HG02981 (cell line): ENCODE results near the gene KANK2.
"Not testable (repeated sequence)": the region's sequence is repeated elsewhere in the genome, so short reads cannot be mapped to it uniquely, and the experiment has no call there.

Source experiments
- ATAC-seq: cut with Tn5 transposase; IDR thresholded peaks from one replicate; pipeline ENCODE4 v1.9.1; 2021; ENCODE audit warnings: mild to moderate bottlenecking, moderate library complexity; ENCODE audit not compliant: unreplicated experiment

KANK2 gene

DNA sequence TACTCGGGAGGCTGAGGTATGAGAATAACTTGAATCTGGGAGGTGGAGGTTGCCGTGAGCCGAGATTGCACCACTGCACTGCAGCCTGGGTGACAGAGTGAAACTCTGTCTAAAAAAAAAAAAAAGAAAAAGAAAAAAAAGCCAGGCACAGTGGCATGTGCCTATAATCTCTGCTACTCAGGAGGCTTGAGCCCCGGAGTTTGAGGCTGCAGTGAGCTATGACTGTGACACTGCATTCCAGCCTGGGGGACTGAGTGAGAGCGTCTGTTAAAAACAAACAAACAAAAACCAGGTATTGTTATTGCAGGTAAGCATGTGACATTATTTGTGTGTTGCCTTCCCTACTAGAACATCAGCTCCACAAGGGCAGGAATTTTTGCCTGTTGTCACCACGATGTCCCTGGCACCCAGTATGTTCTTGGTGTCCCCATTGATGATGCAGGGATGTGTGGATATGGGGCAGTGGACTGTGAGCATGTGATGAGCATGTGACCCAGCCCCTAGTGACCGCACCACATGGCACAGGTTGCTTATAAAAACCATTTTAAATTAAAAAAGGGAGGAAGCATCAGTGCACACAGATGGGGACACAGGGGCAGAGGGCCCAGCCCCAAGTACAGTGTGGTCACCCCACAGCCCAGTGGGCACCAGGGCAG lies 1.6 kb upstream of the KANK2 start:
- ATAC-seq: no peak

DNA sequence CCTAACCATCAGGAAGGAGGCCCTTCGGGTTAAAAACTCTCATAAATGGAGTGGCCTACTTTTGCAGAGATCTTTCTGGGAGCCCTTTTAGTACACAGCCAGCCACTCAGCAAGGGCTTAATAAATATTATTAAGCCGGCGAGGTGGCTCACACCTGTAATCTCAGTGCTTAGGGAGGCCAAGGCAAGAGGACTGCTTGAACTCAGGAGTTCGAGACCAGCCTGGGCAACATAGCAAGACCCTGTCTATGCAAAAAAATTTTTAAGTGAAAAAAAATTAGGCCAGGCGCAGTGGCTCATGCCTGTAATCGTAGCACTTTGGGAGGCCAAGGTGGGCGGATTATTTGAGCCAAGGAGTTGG lies 810 bp upstream of the KANK2 start:
- no peak for ATAC-seq

DNA sequence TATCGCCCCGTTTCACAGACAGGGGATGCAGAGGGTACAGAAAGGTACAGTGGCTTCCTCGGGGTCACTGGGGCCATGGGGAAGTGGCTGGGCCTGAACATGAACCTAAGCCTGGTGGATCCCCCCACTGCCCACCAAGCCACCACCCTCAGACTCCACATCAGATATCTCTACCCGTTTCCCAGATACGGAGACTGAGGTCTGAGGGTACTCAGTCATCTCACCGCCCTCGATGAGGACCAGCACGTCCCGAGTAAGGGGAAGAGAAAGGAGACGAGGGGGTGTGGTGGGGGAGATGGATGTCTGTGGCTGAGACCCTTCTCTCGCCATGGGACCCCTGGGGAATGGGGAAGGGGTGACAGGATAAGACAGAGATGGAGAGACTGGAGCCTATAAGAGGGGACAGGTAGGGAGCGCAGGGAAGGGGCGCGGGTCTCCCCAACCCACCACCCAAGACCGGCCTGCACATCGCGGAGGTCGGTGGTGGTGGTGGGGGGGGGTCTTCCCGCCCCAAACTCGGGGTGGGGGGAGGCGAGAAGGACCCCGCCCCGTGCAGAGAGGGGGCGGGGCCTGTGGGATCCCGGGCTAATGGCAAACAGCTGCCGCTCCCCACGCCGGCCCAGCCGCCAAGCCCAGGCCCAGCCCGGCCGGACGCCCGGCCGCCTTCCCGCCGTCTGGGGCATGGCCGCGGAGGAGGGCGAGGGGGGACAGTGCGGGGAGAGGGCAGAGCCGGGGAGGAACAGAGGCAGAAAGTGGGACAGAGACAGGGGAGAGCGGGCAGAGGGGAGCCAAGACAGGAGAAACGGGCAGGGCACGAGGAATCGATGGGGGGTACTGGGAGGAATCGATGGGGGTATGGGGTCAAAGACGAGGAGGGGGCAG lies 698 bp downstream of the KANK2 start:
- no peak for ATAC-seq

DNA sequence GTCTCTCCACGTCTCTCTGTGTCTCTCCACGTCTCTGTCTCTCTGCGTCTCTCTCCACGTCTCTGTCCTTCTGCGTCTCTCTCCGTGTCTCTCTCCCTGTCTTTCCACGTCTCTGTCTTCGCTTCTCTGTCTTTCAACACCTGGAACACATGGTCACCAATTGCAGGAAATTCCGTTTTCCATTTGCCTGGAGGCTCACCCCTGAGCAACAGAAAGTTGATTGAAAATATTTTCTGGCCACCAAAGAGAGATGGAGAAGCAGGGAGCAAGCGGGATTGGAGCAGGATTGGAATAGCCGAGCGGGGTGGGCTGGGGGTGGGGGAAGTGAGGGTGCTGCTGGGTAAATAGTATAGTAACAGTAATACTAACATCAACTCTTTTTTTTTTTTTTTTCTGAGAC lies 1.7 kb downstream of the KANK2 start:
- ATAC-seq: no peak

- ATAC-seq: no peak
Measured at GRCh38 chr19:11194656-11195558, 2.4 kb downstream of the KANK2 start.

GRCh38 chr19:11194173-11194572 lies 3.2 kb downstream of the KANK2 start:
- ATAC-seq: no peak

- no peak for ATAC-seq
Measured at GRCh38 chr19:11192957-11193939, 4.1 kb downstream of the KANK2 start.

GRCh38 chr19:11191934-11192333 lies 5.4 kb downstream of the KANK2 start:
- ATAC-seq: no peak

GRCh38 chr19:11191273-11191755 lies 6.0 kb downstream of the KANK2 start:
- ATAC-seq: no peak

DNA sequence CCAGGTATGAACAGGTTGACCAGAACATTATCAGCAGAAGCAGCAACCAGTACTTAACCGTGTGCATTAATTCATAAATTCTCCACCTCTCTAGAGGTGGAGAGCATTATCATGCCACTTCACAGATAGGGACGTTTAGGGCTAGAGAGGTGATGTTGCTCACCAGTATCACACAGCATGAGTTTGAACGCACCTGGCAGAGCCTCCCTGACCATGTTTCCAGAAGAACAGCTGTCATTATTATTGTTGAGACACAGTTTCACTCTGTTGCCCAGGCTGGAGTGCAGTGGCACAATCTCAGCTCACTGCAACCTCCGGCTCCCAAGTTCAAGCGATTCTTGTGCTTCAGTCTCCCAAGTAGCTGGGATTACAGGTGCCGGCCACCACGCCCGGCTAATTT lies 6.8 kb downstream of the KANK2 start:
- no peak for ATAC-seq

DNA sequence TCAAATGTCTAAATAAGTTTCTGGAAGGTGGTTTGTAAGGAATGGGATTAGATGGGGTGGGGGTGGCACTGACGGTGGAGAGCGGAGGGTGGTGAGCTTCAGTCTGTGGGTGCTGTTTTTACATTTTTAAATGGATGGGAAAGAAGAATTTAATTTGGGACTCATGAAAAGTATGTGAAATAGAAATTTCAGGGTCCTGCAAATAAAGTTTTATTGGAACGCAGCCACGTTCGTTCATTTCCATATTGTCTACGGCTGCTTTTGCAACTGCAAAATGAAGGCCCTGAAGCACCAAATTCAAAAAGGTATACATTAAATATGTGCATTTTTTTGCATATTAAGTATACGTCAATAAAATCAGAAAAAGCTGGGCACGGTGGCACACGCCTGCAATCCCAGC lies 9.9 kb downstream of the KANK2 start:
- no peak for ATAC-seq

- no peak for ATAC-seq
Measured at GRCh38 chr19:11182994-11183393, 14.4 kb downstream of the KANK2 start.

DNA sequence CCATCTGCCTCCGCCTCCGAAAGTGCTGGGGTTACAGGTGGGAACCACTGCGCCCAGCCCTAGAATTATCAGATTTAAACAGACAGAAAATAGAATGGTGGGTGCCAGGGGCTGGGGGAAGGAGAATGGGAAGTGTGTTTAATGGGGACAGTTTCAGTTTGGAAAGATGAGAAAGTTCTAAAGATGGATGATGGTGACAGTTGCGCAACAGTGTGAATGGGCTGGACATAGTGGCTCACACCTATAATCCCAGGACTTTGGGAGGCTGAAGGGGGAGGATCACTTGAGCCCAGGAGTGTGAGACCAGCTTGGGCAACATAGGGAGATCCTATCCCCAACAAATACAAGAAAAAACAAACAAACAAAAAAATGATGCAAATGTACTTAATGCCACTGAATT lies 15.9 kb downstream of the KANK2 start:
- no peak for ATAC-seq

- not testable (repeated sequence) for ATAC-seq
Measured at GRCh38 chr19:11180975-11181374, 16.4 kb downstream of the KANK2 start.

DNA sequence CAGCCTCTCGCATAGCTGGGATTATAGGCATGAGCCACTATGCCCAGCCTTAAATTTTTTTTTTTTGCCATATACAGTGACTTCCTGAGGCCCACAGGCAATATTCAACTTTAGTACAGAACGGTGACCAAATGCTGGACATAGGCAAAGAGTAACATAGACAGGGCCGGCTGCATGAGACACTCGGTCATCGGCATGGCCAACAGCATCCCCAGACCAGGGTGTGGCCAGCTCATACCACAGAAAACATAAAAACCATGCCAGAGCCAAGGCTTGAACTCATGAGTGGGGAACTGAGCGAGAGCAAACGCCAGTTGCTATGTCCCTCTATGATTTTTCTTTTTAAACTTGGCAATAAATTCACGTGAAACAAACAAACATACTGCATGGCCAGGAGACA lies 17.0 kb downstream of the KANK2 start:
- no peak for ATAC-seq

- no peak for ATAC-seq
Measured at GRCh38 chr19:11179716-11180297, 17.5 kb downstream of the KANK2 start.

DNA sequence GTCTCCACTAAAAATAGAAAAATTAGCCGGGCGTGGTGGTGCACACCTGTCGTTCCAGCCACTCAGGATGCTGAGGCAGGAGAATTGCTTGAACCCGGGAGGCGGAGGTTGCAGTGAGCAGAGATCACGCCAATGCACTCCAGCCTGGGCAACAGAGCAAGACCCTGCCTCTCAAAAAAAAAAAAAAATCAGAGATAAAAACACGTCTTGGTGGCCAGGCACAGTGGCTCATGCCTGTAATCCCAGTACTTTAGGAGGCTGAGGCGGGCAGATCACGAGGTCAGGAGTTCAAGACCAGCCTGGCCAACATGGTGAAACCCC lies 18.2 kb downstream of the KANK2 start:
- not testable (repeated sequence) for ATAC-seq

GRCh38 chr19:11177592-11177991 lies 19.8 kb downstream of the KANK2 start:
- no peak for ATAC-seq

DNA sequence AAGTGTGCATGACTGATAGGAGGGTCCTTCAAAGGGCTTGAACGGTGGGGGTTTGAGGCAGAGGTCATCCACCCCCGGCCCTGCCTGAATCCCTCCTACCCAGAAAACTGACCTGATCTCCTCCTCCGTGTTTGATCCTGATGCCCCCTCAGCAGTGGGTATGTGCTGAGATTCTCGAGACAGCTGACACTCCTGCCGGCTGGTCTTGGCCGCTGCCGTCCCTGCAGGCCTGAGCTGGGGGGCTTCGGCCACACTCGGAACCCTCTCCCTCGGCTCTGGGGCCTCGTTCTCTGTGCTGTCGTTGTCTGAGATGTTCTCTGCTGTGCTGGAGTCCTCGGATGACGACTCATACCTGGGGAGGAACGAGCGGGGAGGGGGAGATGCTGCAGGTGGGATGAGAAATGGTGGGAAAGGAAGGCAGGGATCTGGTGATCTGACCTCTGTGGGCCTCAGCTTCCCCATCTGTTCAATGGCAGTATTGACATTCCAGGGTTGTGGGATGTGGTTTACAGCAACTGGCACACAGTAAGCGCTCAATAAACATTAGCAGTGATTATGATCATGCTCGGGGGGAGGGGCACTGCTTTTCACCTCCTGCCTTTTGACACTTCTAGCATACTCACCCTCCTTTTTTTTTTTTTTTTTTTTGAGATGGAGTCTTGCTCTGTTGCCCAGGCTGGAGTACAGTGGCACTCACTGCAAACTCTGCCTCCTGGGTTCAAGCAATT lies 20.7 kb downstream of the KANK2 start:
- ATAC-seq: no peak
